HepG2 (cell line): ENCODE measurements around the gene STK11. TPM values are rescaled to one million over a fixed set of nuclear protein-coding genes. Genes with fewer than 3 reads are reported as not detected.
A peak's percentile ranks its signal among the peaks of the same experiment; 100 is the strongest.

ENCODE experiments used
- ATF4 ChIP-seq, 2 experiments: fragments of 450-650 bp in 1 of 2; sonication (generic) in 1 of 2; formaldehyde crosslinking; IDR thresholded peaks; 2 replicates each; pipeline versions ENCODE4 v1.5.0 to v1.8.0; 2020 to 2022; ENCODE audit warnings: mild to moderate bottlenecking in 1 of 2, missing genetic modification reagents in 1 of 2
- CREB1 ChIP-seq, 2 experiments: fragments of 450-650 bp in 1 of 2; IDR thresholded peaks; 2 replicates each; pipeline ENCODE4 v1.6.1; 2016 to 2017; ENCODE audit warnings: control low read depth in 1 of 2, mild to moderate bottlenecking in 1 of 2, missing compliant biosample characterization in 1 of 2, missing genetic modification characterization in 1 of 2
- JUN ChIP-seq: sonication (generic); formaldehyde crosslinking; IDR thresholded peaks from 2 replicates; pipeline ENCODE4 v1.4.0; 2020; ENCODE audit warnings: mild to moderate bottlenecking, missing genetic modification reagents
- NR2F1 ChIP-seq, 2 experiments: fragments of 450-650 bp in 1 of 2; formaldehyde crosslinking in 1 of 2; IDR thresholded peaks; 2 replicates each; pipeline versions ENCODE4 v1.5.0 to v1.6.1; 2016 to 2020; ENCODE audit warnings: mild to moderate bottlenecking in 1 of 2, missing compliant biosample characterization in 1 of 2, missing genetic modification reagents in 1 of 2, moderate library complexity in 1 of 2
- PAF1 ChIP-seq: IDR thresholded peaks from 2 replicates; pipeline ENCODE4 v1.6.1; 2016; ENCODE audit warnings: missing genetic modification reagents, missing compliant biosample characterization
- POGK ChIP-seq: sonication (generic); formaldehyde crosslinking; conservative IDR thresholded peaks from 2 replicates; pipeline ENCODE4 v1.8.0; 2022; ENCODE audit warnings: mild to moderate bottlenecking, moderate library complexity, missing genetic modification reagents
- SPEN ChIP-seq: sonication (generic); formaldehyde crosslinking; IDR thresholded peaks from 2 replicates; pipeline ENCODE4 v1.5.1; 2020; ENCODE audit warnings: low read depth, mild to moderate bottlenecking, missing genetic modification reagents
- ZFP90 ChIP-seq: sonication (generic); formaldehyde crosslinking; IDR thresholded peaks from 2 replicates; pipeline ENCODE4 v1.8.0; 2022; ENCODE audit warnings: missing genetic modification reagents, mild to moderate bottlenecking, inconsistent platforms, borderline replicate concordance
- ZNF234 ChIP-seq: sonication (generic); formaldehyde crosslinking; conservative IDR thresholded peaks from 2 replicates; pipeline ENCODE4 v1.5.1; 2020; ENCODE audit warnings: mild to moderate bottlenecking, missing genetic modification reagents
- ZNF335 ChIP-seq: sonication (generic); formaldehyde crosslinking; IDR thresholded peaks from 2 replicates; pipeline ENCODE4 v1.4.0; 2020; ENCODE audit warnings: missing genetic modification reagents
- ZNF432 ChIP-seq: sonication (generic); formaldehyde crosslinking; IDR thresholded peaks from 2 replicates; pipeline ENCODE4 v1.5.0; 2020; ENCODE audit warnings: missing genetic modification reagents, mild to moderate bottlenecking, borderline replicate concordance
- ZNF574 ChIP-seq: sonication (generic); formaldehyde crosslinking; IDR thresholded peaks from 2 replicates; pipeline ENCODE4 v1.4.0; 2020; ENCODE audit warnings: missing genetic modification reagents
- ZNF670 ChIP-seq: sonication (generic); formaldehyde crosslinking; IDR thresholded peaks from 2 replicates; pipeline ENCODE4 v1.8.0; 2022; ENCODE audit warnings: mild to moderate bottlenecking, missing genetic modification reagents, borderline replicate concordance
- ZNF709 ChIP-seq: sonication (generic); formaldehyde crosslinking; IDR thresholded peaks from 2 replicates; pipeline ENCODE4 v1.5.0; 2020; ENCODE audit warnings: mild to moderate bottlenecking, missing genetic modification reagents
- ZNF761 ChIP-seq: sonication (generic); formaldehyde crosslinking; conservative IDR thresholded peaks from 2 replicates; pipeline ENCODE4 v1.4.0; 2020; ENCODE audit warnings: mild to moderate bottlenecking, missing genetic modification reagents
- ZNF776 ChIP-seq: sonication (generic); formaldehyde crosslinking; IDR thresholded peaks from 2 replicates; pipeline ENCODE4 v1.4.0; 2020; ENCODE audit warnings: mild to moderate bottlenecking, missing genetic modification reagents
- ZSCAN25 ChIP-seq: sonication (generic); formaldehyde crosslinking; IDR thresholded peaks from 2 replicates; pipeline ENCODE4 v1.8.0; 2022; ENCODE audit warnings: mild to moderate bottlenecking, missing genetic modification reagents
- polyA plus RNA-seq, 8 experiments: library from polyadenylated mRNA; depleted of rRNA in 3 of 8; stranded (reverse) in 7 of 8; unstranded in 1 of 8; fragments of >200 nt; fragmentation: Illumina TruSeq in 4 of 8; extraction: Trizol in 4 of 8; gene quantifications; 2 replicates each; pipeline versions ENCODE4 v1.2.1 to v1.2.3, GENCODE V29; 2011 to 2016; ENCODE audit warnings: low read depth in 4 of 8, missing spikeins in 1 of 8, mixed read lengths in 1 of 8; ENCODE audit not compliant: insufficient read depth in 1 of 8
- total RNA-seq, 5 experiments: library from RNA; depleted of rRNA; stranded (reverse); fragments of >200 nt; fragmentation: Illumina TruSeq; extraction: Trizol; gene quantifications; 2 replicates each; pipeline ENCODE4 v1.2.3, GENCODE V29; 2016; ENCODE audit warnings: low read depth in 1 of 5
- TF ChIP-seq, protein P1 (sequence below): sonication (generic); formaldehyde crosslinking; IDR thresholded peaks from 2 replicates; pipeline ENCODE4 v1.8.1; 2022; ENCODE audit warnings: low read depth, mild to moderate bottlenecking, missing genetic modification reagents
- TF ChIP-seq, protein P2 (sequence below): sonication (generic); formaldehyde crosslinking; IDR thresholded peaks from 2 replicates; pipeline ENCODE4 v1.4.0; 2020; ENCODE audit warnings: mild to moderate bottlenecking, missing genetic modification reagents

STK11 gene
- total and polyA plus RNA-seq, 2 of the 13 experiments (the other 11 are each of a cell fraction or from before 2014, with no cell fraction given): 27.5 to 43.6 TPM

- TF ChIP-seq ZNF335 (no peak), ZNF574 (no peak; the same call in 1 of the 2 replicates), CREB1 (IDR thresholded peaks at IDR 0.05) (peak; percentile 11; the same call in 1 of the 2 replicates), CREB1 (CRISPR knock-in tag; IDR thresholded peaks at IDR 0.05) (no peak; the same call in 1 of the 2 replicates), ZFP90 (CRISPR knock-in tag) (0 out of 2 replicates have a peak, but pooled peaks have one; percentile 28), PAF1 (no peak), ZNF234 (CRISPR knock-in tag) (no peak), SPEN (CRISPR knock-in tag) (0 out of 2 replicates have a peak, but pooled peaks have one; percentile 8), POGK (no peak), ZSCAN25 (CRISPR knock-in tag) (peak; percentile 51; the same call in 1 of the 2 replicates), ATF4 (CRISPR knock-in tag; IDR thresholded peaks at IDR 0.05) (peak in 1 of 2 experiments; percentile 55; a peak in 1 of 4 replicates), ZNF670 (0 out of 2 replicates have a peak, but pooled peaks have one; percentile 17), ZNF709 (CRISPR knock-in tag) (0 out of 2 replicates have a peak, but pooled peaks have one; percentile 24), JUN (CRISPR knock-in tag) (no peak), ZNF432 (CRISPR knock-in tag) (no peak), ZNF776 (no peak), NR2F1 (CRISPR knock-in tag; IDR thresholded peaks at IDR 0.05) (peak in 1 of 2 experiments; percentile 8; a peak in 1 of 4 replicates), ZNF761 (no peak)
- TF ChIP-seq, protein P1, sequence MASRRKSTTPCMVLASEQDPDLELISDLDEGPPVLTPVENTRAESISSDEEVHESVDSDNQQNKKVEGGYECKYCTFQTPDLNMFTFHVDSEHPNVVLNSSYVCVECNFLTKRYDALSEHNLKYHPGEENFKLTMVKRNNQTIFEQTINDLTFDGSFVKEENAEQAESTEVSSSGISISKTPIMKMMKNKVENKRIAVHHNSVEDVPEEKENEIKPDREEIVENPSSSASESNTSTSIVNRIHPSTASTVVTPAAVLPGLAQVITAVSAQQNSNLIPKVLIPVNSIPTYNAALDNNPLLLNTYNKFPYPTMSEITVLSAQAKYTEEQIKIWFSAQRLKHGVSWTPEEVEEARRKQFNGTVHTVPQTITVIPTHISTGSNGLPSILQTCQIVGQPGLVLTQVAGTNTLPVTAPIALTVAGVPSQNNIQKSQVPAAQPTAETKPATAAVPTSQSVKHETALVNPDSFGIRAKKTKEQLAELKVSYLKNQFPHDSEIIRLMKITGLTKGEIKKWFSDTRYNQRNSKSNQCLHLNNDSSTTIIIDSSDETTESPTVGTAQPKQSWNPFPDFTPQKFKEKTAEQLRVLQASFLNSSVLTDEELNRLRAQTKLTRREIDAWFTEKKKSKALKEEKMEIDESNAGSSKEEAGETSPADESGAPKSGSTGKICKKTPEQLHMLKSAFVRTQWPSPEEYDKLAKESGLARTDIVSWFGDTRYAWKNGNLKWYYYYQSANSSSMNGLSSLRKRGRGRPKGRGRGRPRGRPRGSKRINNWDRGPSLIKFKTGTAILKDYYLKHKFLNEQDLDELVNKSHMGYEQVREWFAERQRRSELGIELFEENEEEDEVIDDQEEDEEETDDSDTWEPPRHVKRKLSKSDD (CRISPR knock-in tag): no peak
- TF ChIP-seq, protein P2, sequence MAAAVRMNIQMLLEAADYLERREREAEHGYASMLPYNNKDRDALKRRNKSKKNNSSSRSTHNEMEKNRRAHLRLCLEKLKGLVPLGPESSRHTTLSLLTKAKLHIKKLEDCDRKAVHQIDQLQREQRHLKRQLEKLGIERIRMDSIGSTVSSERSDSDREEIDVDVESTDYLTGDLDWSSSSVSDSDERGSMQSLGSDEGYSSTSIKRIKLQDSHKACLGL (CRISPR knock-in tag): 0 out of 2 replicates have a peak, but pooled peaks have one; percentile 40
These were observed 47.4 kb downstream of the STK11 start (continued) for GRCh38 chr19:1252821-1253513.
